Stomach (tissue), 4 donors: ENCODE results near the gene NPAS1.

Experiments used
- CTCF ChIP-seq, 7 experiments: fragments of 450-650 bp in 4 of 7; fragments of 200-600 bp in 3 of 7; sonication (generic) in 3 of 7; IDR thresholded peaks; one replicate each; pipeline ENCODE4 v1.5.1; 2016 to 2019; ENCODE audit warnings: antibody characterized with exemption in 7 of 7, control low read depth in 2 of 7, mild to moderate bottlenecking in 1 of 7
- POLR2AphosphoS5 ChIP-seq, 3 donors: sonication (generic); formaldehyde crosslinking; IDR thresholded peaks; one replicate each; pipeline ENCODE4 v1.6.1; 2016; ENCODE audit warnings: antibody characterized with exemption in 3 of 3

GRCh38 chr19:47005873-47006272 lies 13.8 kb upstream of the NPAS1 start:
- TF ChIP-seq CTCF (IDR thresholded peaks at IDR 0.05) (no peak), POLR2AphosphoS5 (IDR thresholded peaks at IDR 0.05) (no peak)
